H1 (cell line): ENCODE measurements around the gene FAHD1. TPM values are rescaled to one million over a fixed set of nuclear protein-coding genes. Genes with fewer than 3 reads are reported as not detected.
A peak's percentile ranks its signal among the peaks of the same experiment; 100 is the strongest.

Experiments used
- CTCF ChIA-PET: fragments of 300-600 bp; sonication (Branson Sonifier 250); formaldehyde crosslinking; loops from one replicate; lab custom pipeline; 2021; ENCODE audit not compliant: partially characterized antibody; lab: Charles Lee
- POLR2A ChIA-PET: fragments of 300-600 bp; sonication (Branson Sonifier 250); formaldehyde crosslinking; loops from one replicate; lab custom pipeline; 2021; ENCODE audit warnings: inconsistent platforms; ENCODE audit not compliant: partially characterized antibody; lab: Charles Lee
- DNase-seq, 2 experiments: peaks; one replicate each; pipeline versions ENCODE4 v3.0.0 to v3.0.0-alpha.2; 2010 to 2022; ENCODE audit warnings: low spot score in 2 of 2, low read depth in 1 of 2, mixed read lengths in 1 of 2
- FAIRE-seq: peaks from 2 replicates; lab custom pipeline; 2011; peaks lifted over from hg19 to GRCh38; lab: Jason Lieb, UNC
- H2AFZ ChIP-seq: 2 replicates; pipeline ENCODE4 v1.8.1; 2012; ENCODE audit warnings: low read length, inconsistent platforms
- H2AK5ac ChIP-seq: 2 replicates; pipeline ENCODE4 v1.6.1; 2013; ENCODE audit warnings: low read depth, low read length
- H2BK120ac ChIP-seq: replicated peaks from 2 replicates; pipeline ENCODE3; 2013; ENCODE audit warnings: low read depth, low read length, inconsistent platforms
- H2BK12ac ChIP-seq: 2 replicates; pipeline ENCODE4 v1.6.1; 2013; ENCODE audit warnings: low read depth, low read length
- H2BK15ac ChIP-seq: 2 replicates; pipeline ENCODE4 v1.6.1; 2013; ENCODE audit warnings: low read length
- H2BK20ac ChIP-seq: 2 replicates; pipeline ENCODE4 v1.6.1; 2013; ENCODE audit warnings: low read length
- H2BK5ac ChIP-seq: 2 replicates; pipeline ENCODE4 v1.6.1; 2013; ENCODE audit warnings: low read depth, low read length
- H3K14ac ChIP-seq: 2 replicates; pipeline ENCODE4 v1.6.1; 2013; ENCODE audit warnings: inconsistent platforms; ENCODE audit not compliant: insufficient read length
- H3K18ac ChIP-seq: 2 replicates; pipeline ENCODE4 v1.6.1; 2013; ENCODE audit warnings: low read length; ENCODE audit errors: extremely low read depth
- H3K23ac ChIP-seq: 2 replicates; pipeline ENCODE4 v1.6.1; 2013; ENCODE audit warnings: inconsistent platforms; ENCODE audit not compliant: insufficient read length
- H3K23me2 ChIP-seq: 2 replicates; pipeline ENCODE4 v1.6.1; 2013; ENCODE audit warnings: low read depth, low read length
- H3K27ac ChIP-seq: 2 replicates; pipeline ENCODE4 v1.6.1; 2011; ENCODE audit warnings: low read depth, low read length, inconsistent platforms
- H3K27me3 ChIP-seq, 4 experiments: replicated peaks in 1 of 4; 1 replicate in 1 of 4; 2 replicates in 3 of 4; pipeline versions ENCODE4 v1.6.1 to v1.8.1; 2011 to 2013; ENCODE audit warnings: low read length in 3 of 4, mild to moderate bottlenecking in 3 of 4, inconsistent platforms in 2 of 4, mixed read lengths in 2 of 4, moderate library complexity in 1 of 4; ENCODE audit not compliant: control insufficient read depth in 3 of 4, insufficient read depth in 3 of 4; ENCODE audit errors: extremely low read depth in 1 of 4
- H3K36me3 ChIP-seq, 4 experiments: 2 replicates each; pipeline versions ENCODE4 v1.6.1 to v1.8.1; 2011 to 2013; ENCODE audit warnings: mild to moderate bottlenecking in 4 of 4, low read length in 3 of 4, moderate library complexity in 2 of 4, control low read depth in 1 of 4, inconsistent platforms in 1 of 4; ENCODE audit not compliant: insufficient read depth in 4 of 4, control insufficient read depth in 2 of 4
- H3K4ac ChIP-seq: replicated peaks from 2 replicates; pipeline ENCODE3; 2013; ENCODE audit warnings: low read length, low read depth, mixed read lengths, inconsistent platforms; ENCODE audit not compliant: insufficient read length
- H3K4me1 ChIP-seq, 4 experiments: replicated peaks in 1 of 4; 1 replicate in 1 of 4; 2 replicates in 3 of 4; pipeline versions ENCODE4 v1.6.1 to v1.8.1; 2011 to 2013; ENCODE audit warnings: low read length in 3 of 4, inconsistent platforms in 2 of 4, mixed read lengths in 1 of 4; ENCODE audit not compliant: insufficient read depth in 4 of 4, control insufficient read depth in 3 of 4
- H3K4me2 ChIP-seq, 2 experiments: 2 replicates each; pipeline versions ENCODE4 v1.6.1 to v1.8.1; 2011 to 2013; ENCODE audit warnings: low read depth in 2 of 2, low read length in 2 of 2, control low read depth in 1 of 2, inconsistent platforms in 1 of 2, mild to moderate bottlenecking in 1 of 2; ENCODE audit not compliant: insufficient read depth in 1 of 2
- H3K4me3 ChIP-seq, 4 experiments: fragments of 200-600, 300-600 bp in 1 of 4; sonication (generic), shearing (Covaris generic), sonication (Bioruptor Twin) in 1 of 4; 2 replicates each; pipeline versions ENCODE4 v1.5.1 to v1.8.1; 2011 to 2016; ENCODE audit warnings: low read length in 4 of 4, low read depth in 3 of 4, control low read depth in 2 of 4, inconsistent platforms in 2 of 4, mild to moderate bottlenecking in 2 of 4, mixed read lengths in 1 of 4, moderate library complexity in 1 of 4; ENCODE audit not compliant: insufficient read depth in 2 of 4; ENCODE audit errors: extremely low read depth in 1 of 4
- H3K56ac ChIP-seq: replicated peaks from 2 replicates; pipeline ENCODE3; 2013; ENCODE audit warnings: low read depth, mild to moderate bottlenecking, mixed read lengths, low read length, inconsistent platforms; ENCODE audit not compliant: insufficient read length
- H3K79me1 ChIP-seq: 2 replicates; pipeline ENCODE4 v1.6.1; 2013; ENCODE audit warnings: low read depth, low read length, control low read depth
- H3K79me2 ChIP-seq, 2 experiments: 2 replicates each; pipeline versions ENCODE4 v1.6.1 to v1.8.1; 2012 to 2013; ENCODE audit warnings: low read length in 2 of 2, mild to moderate bottlenecking in 2 of 2, inconsistent platforms in 1 of 2; ENCODE audit not compliant: insufficient read depth in 2 of 2, control insufficient read depth in 1 of 2
- H3K9ac ChIP-seq, 4 experiments: replicated peaks in 1 of 4; 1 replicate in 1 of 4; 2 replicates in 3 of 4; pipeline versions ENCODE4 v1.6.1 to v1.8.1; 2011 to 2013; ENCODE audit warnings: low read depth in 3 of 4, low read length in 3 of 4, control low read depth in 2 of 4, mild to moderate bottlenecking in 2 of 4, moderate library complexity in 2 of 4, inconsistent platforms in 1 of 4; ENCODE audit errors: extremely low read depth in 1 of 4
- H3K9me3 ChIP-seq, 2 experiments: 2 replicates each; pipeline versions ENCODE4 v1.6.1 to v1.8.1; 2012 to 2013; ENCODE audit warnings: mild to moderate bottlenecking in 2 of 2, moderate library complexity in 2 of 2, control low read depth in 1 of 2, inconsistent platforms in 1 of 2, low read depth in 1 of 2, low read length in 1 of 2, mixed read lengths in 1 of 2; ENCODE audit not compliant: insufficient read depth in 2 of 2
- H4K20me1 ChIP-seq, 2 experiments: replicated peaks in 1 of 2; 2 replicates each; pipeline versions ENCODE3 to v1.8.1; 2011 to 2013; ENCODE audit warnings: inconsistent platforms in 2 of 2, low read length in 2 of 2, mild to moderate bottlenecking in 1 of 2; ENCODE audit not compliant: insufficient read depth in 2 of 2, control insufficient read depth in 1 of 2
- H4K5ac ChIP-seq: 2 replicates; pipeline ENCODE4 v1.6.1; 2013; ENCODE audit warnings: low read length, low read depth, mixed read lengths, inconsistent platforms; ENCODE audit not compliant: insufficient read length
- H4K8ac ChIP-seq: 2 replicates; pipeline ENCODE4 v1.8.0; 2013; ENCODE audit warnings: mild to moderate bottlenecking, moderate library complexity, low read length, inconsistent platforms; ENCODE audit not compliant: insufficient read depth; ENCODE audit errors: extremely low read depth
- H4K91ac ChIP-seq: replicated peaks from 2 replicates; pipeline ENCODE3; 2013; ENCODE audit warnings: low read length, mixed read lengths, inconsistent platforms; ENCODE audit not compliant: insufficient read length
- POLR2AphosphoS5 ChIP-seq: IDR thresholded peaks from 2 replicates; pipeline ENCODE4 v1.6.1; 2011; ENCODE audit warnings: low read depth, low read length
- RAD21 ChIP-seq, 2 experiments: IDR thresholded peaks in 1 of 2; conservative IDR thresholded peaks in 1 of 2; 2 replicates each; pipeline ENCODE4 v1.6.1; 2011; ENCODE audit warnings: low read depth in 2 of 2, low read length in 2 of 2, improper control_type of control experiment in 1 of 2, inconsistent platforms in 1 of 2, mild to moderate bottlenecking in 1 of 2, moderate library complexity in 1 of 2
- SIX5 ChIP-seq: IDR thresholded peaks from 2 replicates; pipeline ENCODE4 v1.6.1; 2011; ENCODE audit warnings: mild to moderate bottlenecking, low read depth, low read length
- whole genome bisulfite sequencing, 2 experiments: shearing (Covaris generic) in 1 of 2; methylation state at CpG; one replicate each; pipeline versions ENCODE4 v1.1.6 to v1.1.7; 2013 to 2015; ENCODE audit warnings: low lambda C conversion rate in 2 of 2, mixed read lengths in 2 of 2, inconsistent platforms in 1 of 2, low coverage in 1 of 2, missing lambda C conversion rate in 1 of 2; ENCODE audit not compliant: insufficient replicate concordance in 2 of 2, insufficient coverage in 1 of 2, insufficient read length in 1 of 2; ENCODE audit errors: extremely low coverage in 1 of 2, missing lambda C conversion rate in 1 of 2; 5-methylcytosine and 5-hydroxymethylcytosine counted together
- polyA plus RNA-seq, 7 experiments: library from polyadenylated mRNA; depleted of rRNA in 3 of 7; stranded (reverse) in 5 of 7; unstranded in 2 of 7; fragments of >200 nt in 5 of 7; fragments of 200-250 nt in 2 of 7; gene quantifications; 1 replicate in 5 of 7; 2 replicates in 1 of 7; 4 replicates in 1 of 7; pipeline versions ENCODE4 v1.2.1 to v1.2.3, GENCODE V29; 2011 to 2013; ENCODE audit warnings: missing spikeins in 2 of 7, mixed read lengths in 2 of 7
- total RNA-seq: library from RNA; stranded (reverse); fragmentation: NEBNext Ultra II Directional; extraction: Animal tissue kit (Norgen Biotek cat#: 25700); gene quantifications from 2 replicates; pipeline ENCODE4 v1.2.1, GENCODE V29; 2021
- TF ChIP-seq, protein P1 (sequence below), 3 experiments: IDR thresholded peaks; 1 replicate in 2 of 3; 2 replicates in 1 of 3; pipeline versions ENCODE4 v1.5.1 to v1.6.1; 2011; ENCODE audit warnings: low read length in 3 of 3, mild to moderate bottlenecking in 3 of 3, inconsistent platforms in 2 of 3, low read depth in 1 of 3, moderate library complexity in 1 of 3; ENCODE audit not compliant: insufficient read depth in 1 of 3; ENCODE audit errors: control extremely low read depth in 1 of 3

FAHD1 gene
- total and polyA plus RNA-seq, 2 of the 8 experiments (the other 6 are each of a cell fraction or from before 2014, with no cell fraction given): 20.4 to 31.9 TPM

DNA sequence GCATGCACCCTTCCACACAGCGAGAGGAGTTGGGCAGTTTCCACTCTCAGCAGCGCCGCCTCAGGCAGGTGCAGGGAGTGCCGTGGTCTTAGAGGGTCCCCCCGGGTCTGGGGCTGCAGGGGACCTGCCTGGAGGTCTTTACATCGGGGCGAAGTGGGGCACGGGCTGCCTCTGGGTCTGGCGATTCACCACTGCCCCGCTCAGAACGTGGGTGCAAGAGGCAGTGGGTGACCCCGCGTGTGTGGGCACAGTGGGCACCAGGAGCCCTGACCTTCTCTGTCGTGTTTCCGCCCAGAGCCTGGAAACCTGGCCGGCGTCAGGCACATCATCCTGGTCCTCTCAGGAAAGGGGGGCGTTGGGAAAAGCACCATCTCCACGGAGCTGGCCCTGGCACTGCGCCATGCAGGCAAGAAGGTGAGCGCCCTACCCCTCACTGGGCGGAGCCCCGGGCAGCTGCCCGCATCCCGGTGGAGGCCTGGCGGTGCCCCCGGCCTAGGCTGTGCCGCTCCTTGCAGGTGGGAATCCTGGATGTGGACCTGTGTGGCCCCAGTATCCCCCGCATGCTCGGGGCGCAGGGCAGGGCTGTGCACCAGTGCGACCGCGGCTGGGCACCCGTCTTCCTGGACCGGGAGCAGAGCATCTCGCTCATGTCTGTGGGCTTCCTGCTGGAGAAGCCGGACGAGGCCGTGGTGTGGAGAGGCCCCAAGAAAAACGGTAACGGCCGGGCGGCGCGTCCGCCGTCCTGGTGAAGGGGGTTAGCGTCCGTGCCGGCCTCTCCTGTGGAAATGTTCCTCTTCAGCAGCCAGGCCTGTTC lies 40.6 kb upstream of the FAHD1 start:
- H4K5ac ChIP-seq: no peak overlapping the region
- H4K8ac ChIP-seq: no peak overlapping the region; the same call in 1 of the 2 replicates
- no peak overlapping the region for H3K14ac ChIP-seq
- no peaks in the 10 kb centered on the region for H3K27me3 ChIP-seq
- ChIA-PET CTCF (interaction anchor here (1.4 kb wide), 1 partner anchor 12 kb away, joined by 4 read pairs; no protein-coding TSS in a partner anchor), POLR2A (interaction anchor here (1.6 to 4.0 kb wide), 3 partner anchors 11 to 18 kb away, joined by 3 to 13 read pairs (median 5); partner anchors contain the start of gene NME3)
- H3K9ac ChIP-seq: no peak overlapping the region
- H2AFZ ChIP-seq: no peak overlapping the region
- peaks cover 20 to 21% of the 10 kb centered on the region in 2 experiments for H4K20me1 ChIP-seq
- H3K23ac ChIP-seq: no peak overlapping the region
- no peak overlapping the region for H3K4me2 ChIP-seq
- no peak overlapping the region for H4K91ac ChIP-seq
- peaks cover 0 to 40% (median 2%) of the 10 kb centered on the region in 4 experiments; a peak in 4 of 8 replicates for H3K36me3 ChIP-seq
- no peak overlapping the region for H3K56ac ChIP-seq
- H3K23me2 ChIP-seq: peaks cover 3% of the 10 kb centered on the region; the same call in 1 of the 2 replicates
- H3K79me2 ChIP-seq: peaks cover 0 to 35% of the 10 kb centered on the region in 2 experiments; a peak in 3 of 4 replicates
- H3K4ac ChIP-seq: no peak overlapping the region
- no peak overlapping the region for H2BK20ac ChIP-seq
- no peaks in the 10 kb centered on the region for H3K9me3 ChIP-seq
- no peak overlapping the region for H3K4me3 ChIP-seq
- no peak overlapping the region for H3K18ac ChIP-seq
- no peak overlapping the region for H3K27ac ChIP-seq
- H2BK15ac ChIP-seq: no peak overlapping the region
- 90% methylated on average over 39 of the region's 51 CpGs; no CpG with 5 or more reads in 1 of the 2 experiments for WGBS, 2 experiments
- no peak overlapping the region for H2BK120ac ChIP-seq
- no peak overlapping the region for H2AK5ac ChIP-seq
- DNase-seq (peak in 1 of 2 experiments; percentile 62), FAIRE-seq (no peak)
- no peak for TF ChIP-seq SIX5
- peak in 1 of 2 experiments; percentile 17; a peak in 1 of 4 replicates for TF ChIP-seq RAD21 (IDR thresholded peaks at IDR 0.05 in 1 of 2, conservative IDR thresholded peaks at IDR 0.05 in 1 of 2; ENCODE audit: low read depth in 2 of 2, low read length in 2 of 2)
- TF ChIP-seq POLR2AphosphoS5: no peak
- TF ChIP-seq, protein P1, sequence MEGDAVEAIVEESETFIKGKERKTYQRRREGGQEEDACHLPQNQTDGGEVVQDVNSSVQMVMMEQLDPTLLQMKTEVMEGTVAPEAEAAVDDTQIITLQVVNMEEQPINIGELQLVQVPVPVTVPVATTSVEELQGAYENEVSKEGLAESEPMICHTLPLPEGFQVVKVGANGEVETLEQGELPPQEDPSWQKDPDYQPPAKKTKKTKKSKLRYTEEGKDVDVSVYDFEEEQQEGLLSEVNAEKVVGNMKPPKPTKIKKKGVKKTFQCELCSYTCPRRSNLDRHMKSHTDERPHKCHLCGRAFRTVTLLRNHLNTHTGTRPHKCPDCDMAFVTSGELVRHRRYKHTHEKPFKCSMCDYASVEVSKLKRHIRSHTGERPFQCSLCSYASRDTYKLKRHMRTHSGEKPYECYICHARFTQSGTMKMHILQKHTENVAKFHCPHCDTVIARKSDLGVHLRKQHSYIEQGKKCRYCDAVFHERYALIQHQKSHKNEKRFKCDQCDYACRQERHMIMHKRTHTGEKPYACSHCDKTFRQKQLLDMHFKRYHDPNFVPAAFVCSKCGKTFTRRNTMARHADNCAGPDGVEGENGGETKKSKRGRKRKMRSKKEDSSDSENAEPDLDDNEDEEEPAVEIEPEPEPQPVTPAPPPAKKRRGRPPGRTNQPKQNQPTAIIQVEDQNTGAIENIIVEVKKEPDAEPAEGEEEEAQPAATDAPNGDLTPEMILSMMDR (IDR thresholded peaks at IDR 0.05; ENCODE audit: control extremely low read depth in 1 of 3, insufficient read depth in 1 of 3, low read depth in 1 of 3, low read length in 3 of 3): peak; percentile 9 to 62 (median 36); a peak in 3 of 4 replicates
- H3K79me1 ChIP-seq: peaks cover 13% of the 10 kb centered on the region; the same call in 1 of the 2 replicates
- no peak overlapping the region for H2BK5ac ChIP-seq
- H3K4me1 ChIP-seq: peaks cover 0 to 2% (median under 1%) of the 10 kb centered on the region in 4 experiments; a peak in 4 of 7 replicates
- H2BK12ac ChIP-seq: no peak overlapping the region
